HG02970 (cell line): Measurements from ENCODE around the gene KRTAP12-3.
"Not testable (repeated sequence)": the region's sequence is repeated elsewhere in the genome, so short reads cannot be mapped to it uniquely, and the experiment has no call there.

Experiments used
- ATAC-seq: cut with Tn5 transposase; IDR thresholded peaks from one replicate; pipeline ENCODE4 v1.9.1; 2021; ENCODE audit warnings: mild to moderate bottlenecking, moderate library complexity, moderate number of reproducible peaks; ENCODE audit not compliant: unreplicated experiment, low FRiP score

Gene KRTAP12-3

DNA sequence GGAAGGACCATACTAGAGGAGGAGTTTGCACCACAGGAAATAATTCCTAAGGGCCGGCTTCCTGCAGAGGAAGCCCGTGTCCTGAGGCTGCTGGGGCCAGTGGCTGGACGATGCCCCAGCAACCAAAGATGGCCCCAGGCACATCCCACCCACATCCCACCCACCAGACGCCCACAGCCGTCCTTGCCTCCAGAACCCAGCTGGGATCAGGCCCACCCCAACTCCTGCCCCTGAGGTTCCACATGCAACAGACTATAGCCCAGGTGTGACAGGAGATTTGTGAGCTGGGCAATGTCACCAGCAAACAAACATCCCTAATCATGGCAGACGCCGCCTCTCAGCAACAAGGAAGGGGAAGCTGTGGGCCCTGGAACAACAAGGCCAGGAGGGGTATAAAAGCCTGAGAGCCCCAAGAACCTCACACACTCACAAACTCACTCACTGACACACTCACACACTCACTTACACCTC lies 31.0 kb upstream of the KRTAP12-3 start, which contains the start of gene KRTAP10-9:
TSS of gene KRTAP10-9 (plus strand) at position 421 of the 471 bp plus-strand sequence. CDS start 79 bp downstream, outside the sequence.
- ATAC-seq, result no peak

DNA sequence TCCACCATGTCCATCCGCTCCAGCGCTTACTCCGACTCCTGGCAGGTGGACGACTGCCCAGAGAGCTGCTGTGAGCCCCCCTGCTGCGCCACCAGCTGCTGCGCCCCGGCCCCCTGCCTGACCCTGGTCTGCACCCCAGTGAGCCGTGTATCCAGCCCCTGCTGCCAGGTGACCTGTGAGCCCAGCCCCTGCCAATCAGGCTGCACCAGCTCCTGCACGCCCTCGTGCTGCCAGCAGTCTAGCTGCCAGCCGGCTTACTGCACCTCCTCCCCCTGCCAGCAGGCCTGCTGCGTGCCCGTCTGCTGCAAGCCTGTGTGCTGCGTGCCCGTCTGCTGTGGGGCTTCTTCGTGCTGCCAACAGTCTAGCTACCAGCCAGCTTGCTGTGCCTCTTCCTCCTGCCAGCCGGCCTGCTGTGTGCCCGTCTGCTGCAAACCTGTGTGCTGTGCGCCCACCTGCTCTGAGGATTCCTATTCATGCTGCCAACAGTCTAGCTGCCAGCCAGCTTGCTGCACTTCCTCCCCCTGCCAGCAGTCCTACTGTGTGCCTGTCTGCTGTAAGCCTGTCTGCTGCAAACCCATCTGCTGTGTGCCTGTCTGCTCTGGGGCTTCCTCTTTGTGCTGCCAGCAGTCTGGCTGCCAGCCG lies 30.4 kb upstream of the KRTAP12-3 start:
- ATAC-seq, result not testable (repeated sequence)

DNA sequence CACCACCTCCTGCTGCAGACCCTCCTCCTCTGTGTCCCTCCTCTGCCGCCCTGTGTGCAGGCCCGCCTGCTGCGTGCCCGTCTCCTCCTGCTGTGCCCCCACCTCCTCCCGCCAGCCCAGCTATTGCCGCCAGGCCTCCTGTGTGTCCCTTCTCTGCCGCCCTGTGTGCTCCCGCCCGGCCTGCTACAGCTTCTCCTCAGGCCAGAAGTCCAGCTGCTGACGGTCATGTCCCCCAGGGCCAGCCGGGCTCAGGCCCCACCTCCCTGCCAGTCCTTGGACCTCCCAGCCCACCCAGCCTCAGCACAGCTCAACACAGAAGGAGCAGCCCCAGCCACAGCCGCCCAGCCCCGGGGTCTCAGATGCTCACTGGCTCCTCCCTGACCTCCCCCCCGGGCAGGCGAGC lies 29.9 kb upstream of the KRTAP12-3 start:
- ATAC-seq, result not testable (repeated sequence)

DNA sequence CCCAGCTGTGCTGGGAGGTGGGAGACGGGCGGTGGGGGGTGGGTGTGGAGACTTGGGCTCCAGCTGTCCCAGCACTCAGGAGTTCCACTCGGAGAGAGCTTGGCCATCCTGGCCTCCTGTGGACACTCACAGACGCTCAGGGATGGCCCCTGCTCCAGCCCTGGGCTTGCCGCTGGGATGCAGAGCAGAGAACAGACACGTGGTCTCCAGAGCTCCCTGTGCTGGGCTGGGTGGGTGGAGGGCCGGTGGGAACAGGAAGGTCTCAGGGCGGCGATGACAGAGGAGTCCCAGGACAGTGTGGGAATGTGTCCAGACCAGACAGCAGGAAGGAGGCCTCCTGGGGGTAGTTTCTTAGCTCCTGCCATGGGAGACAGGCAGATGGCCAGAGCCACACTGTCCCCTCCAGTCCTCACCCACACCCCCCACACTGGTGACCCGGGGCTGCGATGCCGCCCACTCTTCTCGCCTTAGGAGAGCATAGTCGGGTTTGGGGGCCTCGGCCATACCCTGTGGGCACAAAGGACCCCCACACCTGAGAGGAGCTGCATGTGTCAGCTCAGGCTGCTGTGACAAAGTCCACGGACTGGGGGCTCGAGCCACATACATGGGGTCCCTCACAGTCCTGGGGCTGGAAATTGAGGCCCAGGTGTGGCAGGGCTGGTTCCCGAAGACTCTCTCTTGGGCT lies 28.9 kb upstream of the KRTAP12-3 start:
- ATAC-seq, result no peak

DNA sequence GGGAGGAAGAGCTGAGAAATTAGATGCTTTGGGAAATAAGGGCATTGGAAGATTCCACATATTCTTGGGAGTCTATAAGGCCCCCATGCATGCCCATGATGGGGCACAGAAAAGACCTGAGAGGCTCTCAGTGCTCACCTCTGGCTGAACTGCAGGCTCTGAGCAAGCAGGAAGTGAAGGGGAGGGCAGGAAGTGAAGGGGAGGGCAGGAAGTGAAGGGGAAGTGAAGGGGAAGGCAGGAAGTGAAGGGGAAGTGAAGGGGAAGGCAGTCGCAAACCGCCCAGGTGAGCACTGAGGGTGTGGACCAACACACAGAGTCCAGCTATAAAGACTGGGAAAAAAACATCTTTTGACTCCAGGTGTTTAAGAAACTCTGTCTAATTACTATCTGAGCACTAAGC lies 27.3 kb upstream of the KRTAP12-3 start:
- no peak for ATAC-seq

DNA sequence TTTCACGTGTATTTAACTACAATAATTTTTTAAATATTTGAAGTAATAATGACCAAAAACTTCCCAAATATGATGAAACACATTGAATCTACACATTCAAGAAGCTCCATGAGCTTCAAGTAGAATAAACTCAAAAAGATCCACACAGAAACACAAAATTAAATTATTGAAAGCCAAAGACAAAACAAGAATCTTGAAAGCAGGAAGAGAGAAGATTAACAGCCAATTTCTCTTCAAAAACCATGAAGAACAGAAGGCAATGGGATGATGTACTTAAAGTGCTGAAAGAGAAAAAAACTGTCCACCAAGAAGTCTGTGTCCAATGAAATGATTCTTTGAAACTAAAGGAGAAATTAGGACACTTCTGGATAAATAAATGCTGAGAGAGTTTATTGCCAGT lies 25.7 kb upstream of the KRTAP12-3 start:
- no peak for ATAC-seq

DNA sequence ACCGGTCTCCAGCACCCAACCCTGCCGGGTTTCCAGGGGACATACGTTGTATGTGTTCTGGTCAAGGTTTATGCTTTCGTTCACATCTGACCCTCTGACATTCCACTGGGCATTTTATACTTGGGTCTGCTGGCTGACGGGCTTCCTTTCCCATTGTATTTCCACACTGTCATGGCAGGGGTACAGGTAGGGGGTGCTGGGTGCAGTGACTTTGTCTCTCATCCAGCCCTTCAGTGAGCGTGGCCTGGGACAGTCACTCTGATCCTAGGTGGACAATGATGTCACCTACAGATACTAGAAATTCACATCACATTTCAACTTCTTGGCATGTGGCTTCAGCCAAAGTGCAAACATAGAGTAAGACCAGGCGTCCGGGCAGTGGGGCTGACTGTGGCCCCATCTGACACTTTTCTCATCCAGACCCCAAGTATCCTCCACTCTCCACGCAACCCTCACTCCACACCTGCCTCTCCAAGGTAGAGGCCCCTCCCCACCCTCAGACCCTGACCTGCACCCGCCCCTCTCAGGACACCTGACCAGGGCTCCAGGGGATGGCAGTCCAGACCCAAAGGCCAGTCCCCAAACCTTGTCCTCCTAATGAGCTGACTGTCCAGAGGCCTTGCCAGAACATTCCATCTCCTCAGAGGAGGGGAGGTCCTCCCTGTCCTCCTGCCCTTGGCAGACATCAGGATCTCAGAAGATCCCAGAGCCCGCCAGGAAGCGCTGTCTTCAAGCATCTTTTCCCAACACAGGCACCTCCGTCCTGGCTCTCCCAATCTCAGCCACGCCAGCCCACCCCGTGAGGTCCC lies 21.3 kb upstream of the KRTAP12-3 start:
- no peak for ATAC-seq

DNA sequence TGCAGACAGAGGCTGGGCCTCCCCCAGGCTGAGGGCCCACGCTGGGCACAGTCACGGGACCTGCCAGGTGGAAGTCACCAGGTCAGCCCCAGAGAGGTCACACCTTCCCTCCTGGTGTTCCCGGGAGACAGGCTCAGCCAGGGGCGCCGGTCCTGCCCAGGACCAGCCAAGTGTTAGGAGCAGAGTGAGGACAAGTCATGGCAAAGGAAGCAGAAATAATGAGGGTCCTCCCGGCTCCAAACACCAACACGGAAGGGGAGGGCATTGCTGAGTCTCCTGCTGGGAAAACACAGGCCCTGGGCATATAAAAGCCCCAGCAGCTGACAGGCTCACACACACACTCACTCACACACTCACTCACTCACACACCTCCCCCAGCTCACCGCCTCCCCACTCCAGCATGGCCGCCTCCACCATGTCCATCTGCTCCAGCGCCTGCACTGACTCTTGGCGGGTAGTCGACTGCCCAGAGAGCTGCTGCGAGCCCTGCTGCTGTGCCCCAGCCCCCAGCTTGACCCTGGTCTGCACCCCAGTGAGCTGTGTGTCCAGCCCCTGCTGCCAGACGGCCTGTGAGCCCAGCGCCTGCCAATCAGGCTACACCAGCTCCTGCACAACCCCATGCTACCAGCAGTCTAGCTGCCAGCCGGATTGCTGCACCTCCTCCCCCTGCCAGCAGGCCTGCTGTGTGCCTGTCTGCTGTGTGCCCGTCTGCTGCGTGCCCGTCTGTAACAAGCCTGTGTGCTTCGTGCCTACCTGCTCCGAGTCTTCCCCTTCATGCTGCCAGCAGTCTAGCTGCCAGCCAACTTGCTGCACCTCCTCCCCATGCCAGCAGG lies 20.5 kb upstream of the KRTAP12-3 start, which contains the start of gene KRTAP10-10:
TSS of gene KRTAP10-10 (plus strand) at position 339 of the 833 bp plus-strand sequence. CDS start at position 401, 62 bp downstream.
- ATAC-seq, result no peak

DNA sequence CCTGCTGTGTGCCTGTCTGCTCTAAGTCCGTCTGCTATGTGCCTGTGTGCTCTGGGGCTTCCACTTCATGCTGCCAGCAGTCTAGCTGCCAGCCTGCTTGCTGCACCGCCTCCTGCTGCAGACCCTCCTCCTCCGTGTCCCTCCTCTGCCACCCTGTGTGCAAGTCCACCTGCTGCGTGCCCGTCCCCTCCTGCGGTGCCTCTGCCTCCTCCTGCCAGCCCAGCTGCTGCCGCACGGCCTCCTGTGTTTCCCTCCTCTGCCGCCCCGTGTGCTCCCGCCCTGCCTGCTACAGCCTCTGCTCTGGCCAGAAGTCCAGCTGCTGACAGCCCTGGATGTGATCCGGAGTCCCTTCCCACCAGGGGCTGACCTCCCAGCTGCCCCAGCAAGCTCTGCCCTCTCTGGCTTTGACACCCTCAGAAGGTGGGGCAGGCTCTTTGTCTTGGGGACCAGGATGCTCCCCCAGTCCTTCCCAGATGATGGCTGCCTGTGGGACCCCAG lies 19.8 kb upstream of the KRTAP12-3 start:
- not testable (repeated sequence) for ATAC-seq

DNA sequence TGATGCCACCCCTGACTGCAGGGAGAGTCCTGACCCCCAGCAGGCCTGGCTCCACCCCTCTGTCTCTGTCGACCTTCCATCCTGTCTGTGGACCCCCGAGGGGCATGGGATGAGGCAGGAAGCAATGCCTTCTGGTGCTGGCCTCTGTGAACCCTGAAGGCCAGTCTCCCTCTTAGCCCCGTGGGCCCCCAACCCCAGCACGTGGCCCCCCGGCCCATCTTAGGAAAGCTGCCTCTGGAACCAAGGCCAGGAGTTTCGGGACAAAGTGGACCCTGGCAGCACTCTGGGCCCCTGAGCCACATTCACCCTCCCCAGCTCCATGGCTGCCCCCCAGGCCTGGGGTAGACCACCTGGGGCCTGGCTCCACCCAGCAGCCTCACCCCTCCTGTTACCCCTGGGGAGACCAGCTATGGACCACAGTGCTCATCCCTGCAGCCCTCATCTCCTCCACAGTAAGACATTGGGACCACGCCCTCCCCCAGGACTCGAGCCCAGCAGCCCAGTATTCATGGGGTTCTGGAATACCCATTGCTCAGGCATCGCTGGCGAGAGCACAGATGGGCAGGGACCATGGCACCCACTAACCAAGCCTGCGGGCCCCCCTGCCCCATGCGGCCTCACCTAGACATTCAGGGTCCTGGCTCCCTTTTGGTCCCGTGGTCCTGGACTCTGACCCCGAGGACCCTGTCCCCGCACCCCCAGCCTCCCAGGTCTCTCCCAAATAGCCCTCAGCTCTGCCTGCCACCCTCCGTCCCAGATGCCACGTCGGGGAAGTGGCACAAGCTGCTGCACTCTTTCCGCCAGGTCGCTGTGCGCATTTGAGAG lies 19.0 kb upstream of the KRTAP12-3 start:
- not testable (repeated sequence) for ATAC-seq

DNA sequence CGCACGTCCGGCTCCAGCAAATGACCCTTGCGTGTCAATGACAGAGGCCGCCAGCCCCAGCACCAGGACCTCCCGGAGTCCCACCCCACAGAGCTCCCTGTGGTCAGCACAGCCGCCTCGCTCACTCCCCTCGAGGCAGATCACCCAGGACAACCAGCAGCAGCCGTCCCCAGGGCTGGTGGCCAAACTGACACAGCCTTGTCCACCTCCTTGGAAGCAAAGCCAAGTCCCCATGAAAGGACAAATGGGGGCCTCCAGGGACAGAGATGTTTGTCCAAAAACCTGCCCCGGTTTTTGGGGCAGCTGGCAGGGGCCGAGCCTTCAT lies 18.4 kb upstream of the KRTAP12-3 start:
- no peak for ATAC-seq

DNA sequence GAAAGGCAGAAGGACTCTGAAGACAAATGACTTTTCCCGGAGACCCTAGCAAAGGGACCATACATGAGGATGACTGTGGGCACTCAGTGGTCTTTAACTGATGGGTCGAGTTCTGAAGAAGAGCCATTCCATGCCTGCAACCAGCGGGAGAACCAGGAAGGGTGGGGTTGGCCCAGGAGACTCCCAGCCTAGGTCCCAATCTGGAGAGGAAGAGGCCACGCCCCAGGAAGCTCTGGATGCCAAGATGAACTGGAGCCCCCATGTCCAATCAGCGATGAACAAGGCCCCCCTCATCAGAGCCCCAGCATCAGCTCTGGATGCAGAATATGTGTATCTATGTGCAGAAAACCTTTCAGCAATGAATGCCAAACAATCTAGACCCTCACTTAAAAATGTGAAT lies 17.0 kb upstream of the KRTAP12-3 start:
- ATAC-seq, result no peak

DNA sequence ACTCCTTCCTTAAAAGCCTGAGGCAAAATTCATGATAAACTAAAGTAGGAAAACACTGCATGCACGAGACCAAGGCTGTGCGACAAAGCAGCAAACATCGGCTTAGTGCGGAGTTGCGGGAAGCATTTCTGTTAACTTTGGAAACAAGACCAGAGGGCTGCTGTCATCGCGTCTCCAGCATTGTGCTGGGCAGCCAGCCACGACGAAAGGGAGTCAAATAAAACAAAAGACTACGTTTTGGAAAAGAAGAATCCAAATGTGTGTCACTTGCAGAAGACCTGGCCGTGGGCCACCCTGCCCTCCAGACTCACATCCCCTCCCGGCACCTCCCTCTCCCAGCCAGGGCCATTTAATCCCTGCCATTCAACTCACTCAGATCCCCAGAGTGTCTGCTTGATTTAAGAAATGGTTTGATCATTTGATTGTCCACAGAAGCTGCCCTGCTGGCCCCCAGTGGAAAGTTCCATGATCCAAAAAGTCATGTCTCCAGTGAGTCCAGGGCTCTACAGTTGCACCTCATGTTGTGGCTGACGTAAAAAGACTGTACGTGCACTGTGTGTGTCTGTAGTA lies 13.9 kb upstream of the KRTAP12-3 start:
- no peak for ATAC-seq

DNA sequence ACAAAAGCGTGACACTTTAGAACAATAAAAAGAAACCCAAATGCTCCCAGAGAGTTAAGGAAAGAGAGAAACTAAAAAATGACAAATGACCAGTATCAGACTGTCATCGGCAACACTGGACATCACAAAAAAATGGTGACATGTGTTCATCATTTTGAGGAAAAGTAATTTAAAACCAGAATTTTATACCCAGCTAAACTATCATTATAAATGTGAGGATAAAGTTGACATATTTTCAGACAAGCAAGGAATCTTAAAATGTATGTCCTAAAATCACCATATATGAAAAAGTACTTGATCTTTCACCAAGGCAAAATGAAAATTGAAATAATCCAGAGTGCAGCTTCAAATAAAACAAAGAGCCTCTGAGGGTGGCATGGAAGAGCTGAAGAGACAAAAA lies 12.9 kb upstream of the KRTAP12-3 start:
- no peak for ATAC-seq

DNA sequence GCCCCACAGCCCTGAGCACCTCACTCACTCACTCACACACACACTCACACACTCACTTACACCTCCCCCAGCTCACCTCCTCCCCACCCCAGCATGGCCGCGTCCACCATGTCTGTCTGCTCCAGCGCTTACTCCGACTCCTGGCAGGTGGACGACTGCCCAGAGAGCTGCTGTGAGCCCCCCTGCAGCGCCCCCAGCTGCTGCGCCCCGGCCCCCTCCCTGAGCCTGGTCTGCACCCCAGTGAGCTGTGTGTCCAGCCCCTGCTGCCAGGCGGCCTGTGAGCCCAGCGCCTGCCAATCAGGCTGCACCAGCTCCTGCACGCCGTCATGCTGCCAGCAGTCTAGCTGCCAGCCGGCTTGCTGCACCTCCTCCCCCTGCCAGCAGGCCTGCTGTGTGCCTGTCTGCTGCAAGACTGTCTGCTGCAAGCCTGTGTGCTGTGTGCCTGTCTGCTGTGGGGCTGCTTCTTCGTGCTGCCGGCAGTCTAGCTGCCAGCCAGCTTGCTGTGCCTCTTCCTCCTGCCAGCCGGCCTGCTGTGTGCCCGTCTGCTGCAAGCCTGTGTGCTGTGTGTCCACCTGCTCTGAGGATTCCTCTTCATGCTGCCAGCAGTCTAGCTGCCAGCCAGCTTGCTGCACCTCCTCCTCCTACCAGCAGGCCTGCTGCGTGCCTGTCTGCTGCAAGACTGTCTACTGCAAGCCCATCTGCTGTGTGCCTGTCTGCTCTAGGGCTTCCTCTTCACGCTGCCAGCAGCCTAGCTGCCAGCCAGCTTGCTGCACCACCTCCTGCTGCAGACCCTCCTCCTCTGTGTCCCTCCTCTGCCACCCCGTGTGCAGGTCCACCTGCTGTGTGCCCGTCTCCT lies 11.1 kb upstream of the KRTAP12-3 start, which contains the start of gene KRTAP10-11:
TSS of gene KRTAP10-11 (plus strand) at position 49 of the 856 bp plus-strand sequence. CDS start at position 94, 45 bp downstream.
- not testable (repeated sequence) for ATAC-seq

DNA sequence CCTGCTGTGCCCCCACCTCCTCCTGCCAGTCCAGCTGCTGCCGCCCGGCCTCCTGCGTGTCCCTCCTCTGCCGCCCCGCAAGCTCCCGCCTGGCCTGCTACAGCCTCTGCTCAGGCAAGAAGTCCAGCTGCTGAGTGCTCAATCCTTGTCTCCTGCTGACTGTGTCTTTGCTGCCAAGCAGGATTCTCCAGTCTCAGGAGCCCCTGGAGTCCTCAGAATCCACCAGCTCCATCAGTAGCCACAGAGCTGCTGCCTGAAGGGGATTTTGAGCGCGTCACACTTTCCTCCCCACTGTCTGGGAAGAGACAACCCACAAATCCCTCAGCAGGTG lies 10.5 kb upstream of the KRTAP12-3 start:
- no peak for ATAC-seq

DNA sequence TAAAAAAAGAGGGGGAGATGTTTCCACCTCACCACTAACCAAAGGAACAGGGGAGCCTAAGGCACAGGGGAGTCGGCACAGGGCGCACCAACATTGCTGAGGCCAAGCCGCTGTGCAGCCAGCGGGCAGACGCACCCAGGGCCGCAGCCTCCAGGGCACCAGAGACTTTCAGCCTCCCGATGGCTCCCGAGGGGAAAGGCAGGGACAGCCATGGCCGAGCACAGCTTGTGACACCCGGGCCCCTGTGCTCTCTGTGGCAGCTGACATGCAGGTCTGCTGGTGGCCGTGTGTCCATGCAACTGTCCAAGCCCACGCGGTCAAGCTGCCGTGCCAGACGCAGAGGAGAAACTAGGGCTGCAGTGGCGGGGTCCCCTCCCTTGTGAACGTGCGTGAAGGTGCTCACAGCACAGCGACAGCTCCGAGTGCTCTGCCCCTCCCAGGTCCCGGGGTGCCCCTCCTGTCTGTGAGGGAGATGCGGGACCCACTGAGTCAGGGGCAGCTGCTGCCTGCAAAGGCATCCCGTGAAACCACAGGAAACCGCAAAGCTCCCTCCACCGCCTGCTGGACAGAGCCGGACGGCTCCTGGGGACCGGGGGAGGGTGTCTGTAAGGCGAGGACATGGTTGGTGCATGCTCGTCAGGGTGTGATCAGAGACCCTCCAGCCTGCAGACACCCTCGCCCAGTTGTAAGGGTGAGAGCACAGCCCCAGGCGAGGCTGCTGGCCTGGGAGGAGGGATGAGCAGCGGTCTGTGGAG lies 9.0 kb upstream of the KRTAP12-3 start:
- ATAC-seq, result no peak
